Adipose tissue (tissue), 3 donors: ENCODE data around the gene LCA5L. TPM values are rescaled to one million over a fixed set of nuclear protein-coding genes. Genes with fewer than 3 reads are reported as not detected.
A peak's percentile ranks its signal among the peaks of the same experiment; 100 is the strongest.
"Not testable (repeated sequence)": the region's sequence is repeated elsewhere in the genome, so short reads cannot be mapped to it uniquely, and the experiment has no call there.

ENCODE experiments used
- H3K27ac ChIP-seq: one replicate; pipeline ENCODE4 v1.5.1; 2013; ENCODE audit warnings: low read depth, low read length
- WGBS, 3 donors: extraction: QIAGEN DNeasy Blood & Tissue Kit; methylation state at CpG; one replicate each; pipeline ENCODE4 v1.1.7; 2013; 5-methylcytosine and 5-hydroxymethylcytosine counted together
- polyA plus RNA-seq, 3 donors: library from polyadenylated mRNA; stranded (reverse); fragments of 200-250 nt; gene quantifications; one replicate each; pipeline ENCODE4 v1.2.3, GENCODE V29; 2013
- donor health status: healthy with polysubstance abuse.
- donor health status: Bipolar disorder and iron deficiency.
- donor health status: healthy.

Gene LCA5L
- polyA plus RNA-seq, 3 donors, result 0.36 to 0.81 (median 0.79) TPM

GRCh38 chr21:39397646-39398385, 47.8 kb downstream of the LCA5L start:
- H3K27ac ChIP-seq, result no peak overlapping the region
- 70 to 89% (median 76%) methylated on average over 11 of the region's 11 CpGs for WGBS, 3 donors

GRCh38 chr21:39392981-39393380, 52.6 kb downstream of the LCA5L start:
- 88 to 93% (median 90%) methylated on average over 7 of the region's 7 CpGs for WGBS, 3 donors
- H3K27ac ChIP-seq, result no peak overlapping the region

GRCh38 chr21:39390212-39390765, 55.3 kb downstream of the LCA5L start:
- H3K27ac ChIP-seq, result no peak overlapping the region
- 72 to 83% (median 83%) methylated on average over 16 of the region's 16 CpGs for WGBS, 3 donors

- WGBS, 3 donors, result 0 to 7% (median 2%) methylated on average over 8 to 10 of the region's 10 CpGs
- no peak overlapping the region for H3K27ac ChIP-seq
These were observed 56.8 kb downstream of the LCA5L start for GRCh38 chr21:39388811-39389155.

- H3K27ac ChIP-seq, result no peak overlapping the region
- 15 to 18% (median 16%) methylated on average over 35 of the region's 35 CpGs for WGBS, 3 donors
These were observed 57.4 kb downstream of the LCA5L start for GRCh38 chr21:39388038-39388810.

- WGBS, 3 donors, result 8 to 19% (median 8%) methylated on average over 20 to 21 of the region's 21 CpGs
- no peak overlapping the region for H3K27ac ChIP-seq
These were observed 58.0 kb downstream of the LCA5L start for GRCh38 chr21:39387461-39388037.

GRCh38 chr21:39386899-39387298, 58.7 kb downstream of the LCA5L start:
- H3K27ac ChIP-seq, result no peak overlapping the region
- 89 to 97% (median 95%) methylated on average over 11 of the region's 11 CpGs for WGBS, 3 donors

- 36 to 62% (median 60%) methylated on average over 13 of the region's 13 CpGs for WGBS, 3 donors
- H3K27ac ChIP-seq, result no peak overlapping the region
These were observed 59.4 kb downstream of the LCA5L start for GRCh38 chr21:39386194-39386593.

GRCh38 chr21:39385299-39386145, 60.1 kb downstream of the LCA5L start:
- 54 to 67% (median 59%) methylated on average over 50 of the region's 50 CpGs for WGBS, 3 donors
- no peak overlapping the region for H3K27ac ChIP-seq

GRCh38 chr21:39384674-39385298, 60.8 kb downstream of the LCA5L start:
- 79 to 87% (median 85%) methylated on average over 13 of the region's 13 CpGs for WGBS, 3 donors
- no peak overlapping the region for H3K27ac ChIP-seq

GRCh38 chr21:39382096-39382495, 63.5 kb downstream of the LCA5L start:
- not testable (repeated sequence) for H3K27ac ChIP-seq
- 93 to 97% (median 95%) methylated on average over 7 of the region's 7 CpGs for whole genome bisulfite sequencing, 3 donors

- 12 to 31% (median 19%) methylated on average over 12 of the region's 12 CpGs for WGBS, 3 donors
- H3K27ac ChIP-seq, result no peak overlapping the region
These were observed 64.6 kb downstream of the LCA5L start for GRCh38 chr21:39381009-39381408.

- H3K27ac ChIP-seq, result peak overlapping the region; percentile 74
- WGBS, 3 donors, result 0% methylated on average over 62 to 65 of the region's 65 CpGs
These were observed 65.3 kb downstream of the LCA5L start for GRCh38 chr21:39379986-39380891.

GRCh38 chr21:39377444-39378050, 68.0 kb downstream of the LCA5L start:
- 66 to 70% (median 67%) methylated on average over 7 of the region's 7 CpGs for WGBS, 3 donors
- no peak overlapping the region for H3K27ac ChIP-seq

- no peak overlapping the region for H3K27ac ChIP-seq
- WGBS, 3 donors, result 71 to 81% (median 73%) methylated on average over 2 of the region's 2 CpGs
These were observed 70.1 kb downstream of the LCA5L start for GRCh38 chr21:39375446-39375845.

GRCh38 chr21:39374046-39374445, 71.5 kb downstream of the LCA5L start:
- 70 to 80% (median 74%) methylated on average over 6 of the region's 6 CpGs for WGBS, 3 donors
- H3K27ac ChIP-seq, result no peak overlapping the region

GRCh38 chr21:39373634-39374033, 71.9 kb downstream of the LCA5L start:
- no peak overlapping the region for H3K27ac ChIP-seq
- WGBS, 3 donors, result 11 to 26% (median 16%) methylated on average over 5 of the region's 5 CpGs
